Amygdala (tissue), 56 donors: ENCODE data around the gene GNG3.
A peak's percentile ranks its signal among the peaks of the same experiment; 100 is the strongest.
"Not testable (repeated sequence)": the region's sequence is repeated elsewhere in the genome, so short reads cannot be mapped to it uniquely, and the experiment has no call there.

Source experiments
- DNase-seq, 56 donors: peaks; one replicate each; lab custom pipeline; 2025; lab: John Stamatoyannopoulos, UW

GNG3 gene

GRCh38 chr11:62687508-62688396, 19.7 kb upstream of the GNG3 start:
- no peak for DNase-seq

GRCh38 chr11:62688491-62688890, 19.0 kb upstream of the GNG3 start:
- DNase-seq = no peak

GRCh38 chr11:62689421-62690183, 17.9 kb upstream of the GNG3 start, which contains the start of gene LRRN4CL:
Gene LRRN4CL, minus strand, starts transcription at chr11:62689530. Its CDS starts 1,022 bp downstream, at chr11:62688508.
- DNase-seq = peak in 8 of 56 donors; percentile 3 to 47 (median 24)

- not testable (repeated sequence) for DNase-seq
Measured at GRCh38 chr11:62693624-62694023, 13.9 kb upstream of the GNG3 start.

- peak in 48 of 56 donors; percentile 5 to 83 (median 40) for DNase-seq
Measured at GRCh38 chr11:62694455-62695167, 12.9 kb upstream of the GNG3 start.

GRCh38 chr11:62702246-62702645, 5.2 kb upstream of the GNG3 start:
- no peak for DNase-seq

GRCh38 chr11:62703921-62704320, 3.6 kb upstream of the GNG3 start:
- not testable (repeated sequence) for DNase-seq

GRCh38 chr11:62705413-62705812, 2.1 kb upstream of the GNG3 start:
- no peak for DNase-seq

- peak; percentile 49 to 97 (median 92) for DNase-seq
Measured at GRCh38 chr11:62705880-62706849, 1.3 kb upstream of the GNG3 start.

- DNase-seq = peak in 2 of 56 donors; percentile 27 to 48
Measured at GRCh38 chr11:62706850-62707247, 627 bp upstream of the GNG3 start.

GRCh38 chr11:62708392-62708791, 916 bp downstream of the GNG3 start:
- DNase-seq = peak in 2 of 56 donors; percentile 8 to 21

- DNase-seq = peak in 2 of 56 donors; percentile 30 to 53
Measured at GRCh38 chr11:62708793-62709192, 1.3 kb downstream of the GNG3 start.

GRCh38 chr11:62709247-62710000, 1.9 kb downstream of the GNG3 start:
- peak in 55 of 56 donors; percentile 67 to 99 (median 94) for DNase-seq

GRCh38 chr11:62710001-62710345, 2.5 kb downstream of the GNG3 start:
- peak in 3 of 56 donors; percentile 45 to 67 (median 46) for DNase-seq

- DNase-seq = no peak
Measured at GRCh38 chr11:62712276-62712812, 4.9 kb downstream of the GNG3 start.

GRCh38 chr11:62712861-62713260, 5.4 kb downstream of the GNG3 start:
- DNase-seq = no peak

GRCh38 chr11:62713343-62713742, 5.9 kb downstream of the GNG3 start:
- no peak for DNase-seq
